Amniotic epithelial cell (primary cell): ENCODE measurements around the gene SMIM29.
A peak's percentile ranks its signal among the peaks of the same experiment; 100 is the strongest.

Experiments used
- DNase-seq: peaks from one replicate; pipeline ENCODE4 v3.0.0-alpha.2; 2010; ENCODE audit warnings: low read depth

SMIM29 gene

GRCh38 chr6:34226066-34226465, 22.7 kb downstream of the SMIM29 start:
- DNase-seq: no peak

DNA sequence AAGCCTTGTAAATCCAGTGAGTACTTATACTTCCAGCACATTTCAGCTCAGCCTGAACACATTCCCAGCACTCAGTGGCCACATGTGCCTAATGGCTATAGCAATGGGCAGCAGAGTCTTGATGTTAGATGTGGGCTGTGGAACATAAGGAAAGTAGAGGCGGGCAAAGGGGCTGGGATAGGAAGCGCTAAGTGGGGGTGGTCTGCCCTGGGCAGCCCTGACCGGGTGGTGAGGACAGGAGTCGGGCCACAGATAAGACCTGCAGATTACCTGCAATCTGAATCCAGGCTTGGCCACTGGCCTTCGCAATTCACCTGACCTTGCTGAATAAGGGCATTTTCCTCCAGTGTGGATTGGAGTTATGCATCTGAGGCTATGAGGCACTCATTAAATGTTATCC, 23.3 kb downstream of the SMIM29 start:
- no peak for DNase-seq

DNA sequence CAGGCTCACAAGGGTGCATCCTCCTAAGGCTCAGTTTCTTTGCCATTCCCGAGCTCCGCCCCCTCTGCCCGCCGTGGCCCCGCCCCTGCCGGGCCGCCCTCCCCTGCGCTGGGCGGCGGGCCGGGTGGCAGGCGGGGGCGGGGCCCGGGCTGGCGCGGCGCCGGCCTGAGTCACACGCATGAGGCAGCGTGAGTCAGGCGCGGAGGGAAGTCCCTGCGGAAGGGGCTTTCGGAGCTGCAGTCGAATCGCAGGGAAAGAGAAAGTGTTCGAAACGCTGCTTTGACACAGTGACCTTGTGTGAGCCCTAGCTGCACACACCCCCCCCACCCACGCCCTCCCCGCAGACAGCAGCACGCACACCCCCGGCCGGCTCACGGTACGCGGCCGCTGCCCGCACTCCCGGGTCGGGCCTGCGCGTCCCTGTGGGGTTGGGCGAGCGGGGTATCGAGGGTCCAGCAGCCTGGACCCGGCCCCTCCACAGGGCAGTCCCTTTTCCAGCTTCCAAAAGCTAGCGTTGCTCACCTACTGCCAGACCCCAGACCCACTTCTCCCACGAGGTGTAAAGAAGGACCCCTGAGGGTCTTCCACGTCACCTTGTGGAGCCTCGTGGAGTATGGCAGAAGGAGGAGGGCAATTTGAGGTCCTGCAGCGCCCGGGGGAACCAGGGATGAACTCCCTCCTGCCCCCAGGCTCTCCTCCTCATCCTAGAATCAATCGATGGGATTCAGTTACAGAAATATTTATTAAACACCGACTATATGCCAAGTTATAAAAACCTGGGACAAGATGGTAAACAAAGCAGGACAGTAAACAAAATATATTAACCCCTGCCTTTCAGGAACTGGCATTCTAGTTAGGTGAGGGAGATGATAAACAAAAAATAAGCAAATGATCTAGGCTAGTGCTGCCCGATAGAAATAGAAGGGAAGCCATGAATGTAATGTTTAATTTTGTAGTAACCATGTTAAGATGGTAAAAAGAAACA, 24.6 kb downstream of the SMIM29 start:
- DNase-seq: peak; percentile 91

DNA sequence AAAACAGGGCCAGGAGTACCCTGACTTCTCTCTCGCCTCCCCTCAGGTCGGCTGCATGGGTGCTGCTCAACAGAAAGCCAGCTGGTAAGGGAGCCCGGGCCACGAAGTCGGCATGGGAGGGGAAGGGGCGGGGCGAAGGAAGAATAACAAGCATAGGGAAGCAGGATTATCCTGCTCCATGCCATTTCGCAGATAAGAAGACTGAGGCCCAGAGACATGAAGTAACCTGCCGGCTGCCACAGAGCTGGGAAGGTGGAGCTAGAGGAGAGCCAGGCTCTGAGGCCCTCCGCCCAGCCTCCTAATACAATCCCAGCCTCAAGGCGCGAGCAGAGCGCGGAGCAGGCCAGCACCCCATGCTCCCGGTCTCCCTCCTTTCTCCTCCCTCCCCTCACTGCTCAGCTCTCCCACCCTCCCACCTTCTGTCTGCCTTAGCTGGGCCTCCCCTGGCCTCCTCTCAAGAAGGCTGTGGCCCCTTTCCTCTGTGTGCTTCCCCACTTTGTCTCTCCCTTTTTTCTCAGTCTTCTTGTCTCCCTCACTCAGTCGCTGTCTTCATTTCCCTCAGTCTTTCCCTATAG, 25.3 kb downstream of the SMIM29 start:
- DNase-seq: no peak

GRCh38 chr6:34218691-34219090, 30.1 kb downstream of the SMIM29 start:
- no peak for DNase-seq

GRCh38 chr6:34213772-34214171, 35.0 kb downstream of the SMIM29 start:
- no peak for DNase-seq

GRCh38 chr6:34207695-34208443, 40.9 kb downstream of the SMIM29 start:
- DNase-seq: no peak

- DNase-seq: no peak
Observed at GRCh38 chr6:34206726-34207125, 42.1 kb downstream of the SMIM29 start.

DNA sequence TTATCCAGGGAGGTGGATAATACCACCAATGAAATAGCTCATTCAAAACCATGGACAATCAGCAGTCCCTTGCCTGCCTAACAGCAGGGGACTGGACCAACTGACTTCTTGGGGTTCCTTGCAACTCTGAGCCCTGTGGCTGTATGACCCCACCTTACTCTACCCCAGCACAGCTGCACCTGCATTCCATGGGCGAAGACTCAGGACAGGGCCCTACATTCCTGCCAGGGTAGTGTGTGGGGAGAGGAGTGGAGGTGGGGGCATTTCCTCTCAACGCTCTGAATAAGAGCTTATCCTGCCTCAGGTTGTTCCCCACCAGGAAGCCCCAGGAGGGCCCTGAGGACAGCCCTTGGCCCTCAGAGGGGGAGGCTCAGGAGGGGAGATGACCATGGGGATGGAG, 42.9 kb downstream of the SMIM29 start:
- no peak for DNase-seq

DNA sequence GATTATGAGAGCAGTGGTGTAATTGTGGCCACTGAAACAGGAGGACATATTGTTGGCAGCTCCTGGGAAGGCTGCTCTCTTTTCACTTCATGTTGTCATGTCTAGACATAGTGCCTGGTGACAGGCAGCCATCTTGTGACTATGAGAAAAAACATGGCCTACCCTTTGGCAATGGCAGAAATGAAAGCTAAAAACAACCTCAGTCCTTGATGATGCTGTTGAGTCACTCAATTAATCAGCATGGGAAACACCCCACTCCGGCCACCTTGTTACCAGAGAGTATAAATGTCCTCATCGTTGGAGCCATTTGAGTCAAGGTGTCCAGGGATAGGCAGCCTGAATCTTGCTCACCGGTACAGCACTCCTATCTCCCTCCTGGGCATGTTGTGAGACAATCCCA, 43.3 kb downstream of the SMIM29 start:
- no peak for DNase-seq

GRCh38 chr6:34204693-34205092, 44.1 kb downstream of the SMIM29 start:
- no peak for DNase-seq

DNA sequence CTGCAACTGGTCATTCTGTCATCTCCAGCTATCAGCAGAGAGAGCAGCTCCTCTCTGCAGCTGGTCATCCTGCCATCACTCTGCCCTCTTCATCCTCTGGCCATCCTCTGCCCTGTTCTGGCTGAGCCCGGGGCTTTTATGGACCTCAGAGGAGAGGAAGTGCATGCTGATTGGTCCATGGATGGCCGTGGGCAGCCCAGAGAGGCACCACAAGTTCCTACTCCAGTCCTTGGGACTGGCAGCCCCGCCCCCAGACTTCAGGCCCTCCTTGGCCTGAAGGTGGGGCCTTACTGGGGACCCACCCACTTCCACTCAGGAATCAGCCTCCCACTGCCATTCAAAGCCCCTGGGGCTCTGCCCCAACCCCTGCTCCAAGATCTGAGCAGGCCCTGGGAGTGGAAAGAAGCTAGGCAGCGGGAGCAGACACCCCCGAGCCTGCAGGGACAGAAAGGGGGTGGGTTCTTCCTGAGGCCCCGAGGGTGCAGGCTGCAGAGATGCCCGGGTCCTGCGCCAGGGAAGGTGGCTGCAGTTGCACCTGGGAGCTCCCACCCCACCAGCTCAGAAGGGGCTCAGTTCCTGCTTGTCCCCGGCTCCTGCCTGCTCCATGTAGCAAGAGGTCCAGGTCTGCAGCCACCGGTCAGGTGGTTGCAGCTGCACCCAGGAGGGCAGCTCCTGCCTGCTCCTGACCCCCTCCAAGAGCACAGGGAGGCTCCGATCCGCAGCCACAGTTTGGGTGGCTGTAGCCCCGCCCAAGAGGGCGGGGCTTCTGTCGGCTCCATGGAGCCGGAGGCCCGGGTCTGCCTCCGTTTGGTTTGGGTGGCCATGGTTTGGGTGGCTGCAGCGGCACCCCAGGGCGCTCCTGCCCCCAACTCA, 46.2 kb downstream of the SMIM29 start:
- no peak for DNase-seq

GRCh38 chr6:34201455-34202107, 47.2 kb downstream of the SMIM29 start:
- no peak for DNase-seq

GRCh38 chr6:34200340-34200971, 48.4 kb downstream of the SMIM29 start:
- DNase-seq: no peak

- no peak for DNase-seq
Observed at GRCh38 chr6:34196833-34197195, 52.0 kb downstream of the SMIM29 start.
